ENCODE results near the gene DBNL.
A peak's percentile ranks its signal among the peaks of the same experiment; 100 is the strongest.

DBNL gene

GRCh38 chr7:44105832-44106231, 61.3 kb downstream of the DBNL start:
- peak overlapping the region; percentile 55 for H3K4me3 ChIP-seq (replicated peaks; ENCODE audit: low read depth, low read length)
- no peak for TF ChIP-seq CTCF (IDR thresholded peaks at IDR 0.05; ENCODE audit: low read depth, low read length, missing control alignments)
- DNase-seq (ENCODE audit: extremely low read depth, low read depth): no peak

GRCh38 chr7:44106311-44107065, 62.0 kb downstream of the DBNL start:
- TF ChIP-seq CTCF (IDR thresholded peaks at IDR 0.05; ENCODE audit: low read depth, low read length, missing control alignments): no peak
- no peak for DNase-seq (ENCODE audit: extremely low read depth, low read depth)
- H3K4me3 ChIP-seq (replicated peaks; ENCODE audit: low read depth, low read length): peak overlapping the region; percentile 55

- no peak for TF ChIP-seq CTCF (IDR thresholded peaks at IDR 0.05; ENCODE audit: low read depth, low read length, missing control alignments)
- DNase-seq (ENCODE audit: extremely low read depth, low read depth): no peak
- peak overlapping the region; percentile 55; the same call in 1 of the 2 replicates for H3K4me3 ChIP-seq (replicated peaks; ENCODE audit: low read depth, low read length)
Observed at GRCh38 chr7:44107116-44107960, 62.8 kb downstream of the DBNL start.

- DNase-seq (ENCODE audit: extremely low read depth, low read depth): no peak
- no peak for TF ChIP-seq CTCF (IDR thresholded peaks at IDR 0.05; ENCODE audit: low read depth, low read length, missing control alignments)
- no peak overlapping the region for H3K4me3 ChIP-seq (replicated peaks; ENCODE audit: low read depth, low read length)
Observed at GRCh38 chr7:44107961-44108767, 63.7 kb downstream of the DBNL start.

- no peak for DNase-seq (ENCODE audit: extremely low read depth, low read depth)
- H3K4me3 ChIP-seq (replicated peaks; ENCODE audit: low read depth, low read length): no peak overlapping the region
- TF ChIP-seq CTCF (IDR thresholded peaks at IDR 0.05; ENCODE audit: low read depth, low read length, missing control alignments): no peak
Observed at GRCh38 chr7:44108768-44109750, 64.6 kb downstream of the DBNL start.
